Measurements from ENCODE around the gene OR2Z1.
A peak's percentile ranks its signal among the peaks of the same experiment; 100 is the strongest.

OR2Z1 gene

DNA sequence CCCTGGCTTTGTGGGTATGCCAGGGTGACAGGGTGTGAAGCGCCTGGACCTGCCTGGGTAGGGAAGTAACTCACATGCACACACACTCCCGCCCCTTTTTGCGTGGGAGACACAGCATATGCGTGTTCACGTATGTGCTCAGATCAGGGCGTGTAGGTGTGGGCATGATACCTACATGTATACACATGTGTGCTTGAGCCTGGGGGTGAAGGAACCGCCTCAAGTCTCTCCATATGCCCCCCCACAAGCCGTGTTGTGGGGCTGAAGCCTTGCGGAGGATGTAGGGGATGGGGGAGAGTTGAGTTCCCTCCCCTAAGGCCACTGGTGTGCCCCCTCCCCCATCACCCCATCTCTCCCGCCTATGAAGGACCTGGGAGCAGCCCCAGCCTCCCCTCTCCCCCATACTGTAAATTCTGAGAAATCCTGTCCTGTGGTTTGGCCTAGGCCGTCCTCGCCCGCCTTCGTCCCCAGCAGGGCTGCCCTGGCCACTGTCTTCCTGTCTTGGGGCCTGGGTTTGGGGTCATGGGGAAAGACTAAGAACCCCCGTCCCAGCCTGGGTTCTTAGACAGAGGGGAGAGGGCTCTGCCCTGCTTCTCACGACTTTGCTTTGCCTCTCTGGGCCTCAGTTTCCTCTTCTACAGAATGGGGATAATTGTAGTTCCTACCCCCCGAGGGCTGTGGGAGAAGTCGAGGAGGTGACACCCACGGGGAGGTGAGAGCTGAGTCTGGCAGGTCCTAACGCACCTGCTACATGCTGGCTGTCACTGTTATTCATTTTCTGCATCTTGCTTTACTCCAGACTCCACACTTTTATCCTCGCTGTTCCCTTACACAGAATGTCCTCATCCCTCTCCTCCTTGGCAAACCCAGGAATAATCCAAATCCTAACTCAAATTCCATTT, 37.2 kb upstream of the OR2Z1 start:
- H3K4me2 ChIP-seq (ENCODE audit: insufficient read depth, low read length, poor library complexity, severe bottlenecking), result no peak overlapping the region
- peak overlapping the region; percentile 12 for H2BK15ac ChIP-seq (ENCODE audit: low read length)
- no peaks in the 10 kb centered on the region for H3K36me3 ChIP-seq (replicated peaks in 1 of 2; ENCODE audit: control insufficient read depth in 2 of 2, insufficient read depth in 2 of 2, low read length in 2 of 2)
- no peak overlapping the region for H4K8ac ChIP-seq (ENCODE audit: low read depth, low read length)
- no peak overlapping the region for H3K27ac ChIP-seq (replicated peaks; ENCODE audit: low read length)
- H2AK5ac ChIP-seq (ENCODE audit: low read depth, low read length), result no peak overlapping the region
- H3K18ac ChIP-seq (ENCODE audit: low read length), result peak overlapping the region; percentile 59
- no peak overlapping the region for H2BK12ac ChIP-seq (ENCODE audit: low read length)
- no peak overlapping the region for H2BK120ac ChIP-seq (ENCODE audit: low read depth, low read length)
- no peaks in the 10 kb centered on the region for H3K4me1 ChIP-seq (ENCODE audit: control insufficient read depth in 2 of 2, insufficient read depth in 1 of 2, low read depth in 1 of 2, low read length in 2 of 2)
- H3K79me1 ChIP-seq (ENCODE audit: low read depth, low read length), result no peaks in the 10 kb centered on the region
- H3K9me3 ChIP-seq (replicated peaks in 1 of 2; ENCODE audit: control insufficient read depth in 2 of 2, insufficient read depth in 1 of 2, low read depth in 1 of 2, low read length in 2 of 2), result peaks cover 0 to 3% of the 10 kb centered on the region in 2 donors
- no CpG with 5 or more reads among the region's 21 CpGs for WGBS, 2 donors (ENCODE audit: extremely low coverage in 2 of 2, insufficient read length in 2 of 2, insufficient replicate concordance in 1 of 2)
- no peak overlapping the region for H3K9ac ChIP-seq (ENCODE audit: low read depth, low read length, poor library complexity)
- no peak overlapping the region for H3K4me3 ChIP-seq (ENCODE audit: low read length in 2 of 2)
- H2AFZ ChIP-seq (ENCODE audit: low read length), result no peak overlapping the region
- no peak overlapping the region for H3K23ac ChIP-seq (ENCODE audit: low read depth, low read length, poor library complexity)
- H4K91ac ChIP-seq (ENCODE audit: low read depth, low read length, poor library complexity), result no peak overlapping the region
- no peak for DNase-seq (ENCODE audit: low spot score)
- H3K27me3 ChIP-seq (ENCODE audit: control insufficient read depth in 3 of 3, insufficient read depth in 3 of 3, low read depth in 1 of 3, low read length in 3 of 3), result no peaks in the 10 kb centered on the region
- no peak overlapping the region for H2BK5ac ChIP-seq (ENCODE audit: low read length)
- H3K14ac ChIP-seq (ENCODE audit: low read length), result no peak overlapping the region
- no peak overlapping the region for H3K4ac ChIP-seq (ENCODE audit: low read length)

DNA sequence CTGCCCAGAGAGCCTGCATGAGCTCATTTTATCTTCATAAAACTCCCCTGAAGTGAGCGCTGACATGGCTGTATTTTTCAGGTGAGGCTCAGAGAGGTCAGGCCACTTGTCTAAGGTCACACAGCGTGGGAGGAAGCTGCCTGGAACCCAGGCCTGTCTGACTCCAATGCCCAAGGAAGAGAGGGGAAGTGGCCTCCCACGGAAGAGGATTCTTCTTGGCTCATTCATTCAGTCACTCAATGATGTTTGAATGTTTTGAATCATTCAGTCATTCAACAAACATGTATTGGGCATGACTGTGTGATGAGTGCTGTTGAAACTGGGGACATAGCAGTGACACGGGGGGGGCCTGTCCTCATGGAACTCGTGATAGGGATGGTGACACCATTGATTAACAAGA, 34.9 kb upstream of the OR2Z1 start:
- Histone ChIP-seq H3K4ac (ENCODE audit: low read length) (no peak overlapping the region), H3K4me1 (ENCODE audit: control insufficient read depth in 2 of 2, insufficient read depth in 1 of 2, low read depth in 1 of 2, low read length in 2 of 2) (no peaks in the 10 kb centered on the region), H3K4me2 (ENCODE audit: insufficient read depth, low read length, poor library complexity, severe bottlenecking) (no peak overlapping the region), H3K27me3 (ENCODE audit: control insufficient read depth in 3 of 3, insufficient read depth in 3 of 3, low read depth in 1 of 3, low read length in 3 of 3) (no peaks in the 10 kb centered on the region), H3K79me1 (ENCODE audit: low read depth, low read length) (no peaks in the 10 kb centered on the region), H2BK15ac (ENCODE audit: low read length) (no peak overlapping the region), H3K9me3 (replicated peaks in 1 of 2; ENCODE audit: control insufficient read depth in 2 of 2, insufficient read depth in 1 of 2, low read depth in 1 of 2, low read length in 2 of 2) (no peaks in the 10 kb centered on the region), H3K14ac (ENCODE audit: low read length) (no peak overlapping the region), H2BK12ac (ENCODE audit: low read length) (no peak overlapping the region), H2BK120ac (ENCODE audit: low read depth, low read length) (no peak overlapping the region), H3K27ac (replicated peaks; ENCODE audit: low read length) (no peak overlapping the region), H3K9ac (ENCODE audit: low read depth, low read length, poor library complexity) (no peak overlapping the region), H4K91ac (ENCODE audit: low read depth, low read length, poor library complexity) (no peak overlapping the region), H4K8ac (ENCODE audit: low read depth, low read length) (no peak overlapping the region), H2AK5ac (ENCODE audit: low read depth, low read length) (no peak overlapping the region), H2AFZ (ENCODE audit: low read length) (no peak overlapping the region), H3K18ac (ENCODE audit: low read length) (no peak overlapping the region), H3K36me3 (replicated peaks in 1 of 2; ENCODE audit: control insufficient read depth in 2 of 2, insufficient read depth in 2 of 2, low read length in 2 of 2) (no peaks in the 10 kb centered on the region), H3K4me3 (ENCODE audit: low read length in 2 of 2) (no peak overlapping the region), H3K23ac (ENCODE audit: low read depth, low read length, poor library complexity) (no peak overlapping the region), H2BK5ac (ENCODE audit: low read length) (no peak overlapping the region)
- no CpG with 5 or more reads among the region's 5 CpGs for WGBS, 2 donors (ENCODE audit: extremely low coverage in 2 of 2, insufficient read length in 2 of 2, insufficient replicate concordance in 1 of 2)
- no peak for DNase-seq (ENCODE audit: low spot score)

DNA sequence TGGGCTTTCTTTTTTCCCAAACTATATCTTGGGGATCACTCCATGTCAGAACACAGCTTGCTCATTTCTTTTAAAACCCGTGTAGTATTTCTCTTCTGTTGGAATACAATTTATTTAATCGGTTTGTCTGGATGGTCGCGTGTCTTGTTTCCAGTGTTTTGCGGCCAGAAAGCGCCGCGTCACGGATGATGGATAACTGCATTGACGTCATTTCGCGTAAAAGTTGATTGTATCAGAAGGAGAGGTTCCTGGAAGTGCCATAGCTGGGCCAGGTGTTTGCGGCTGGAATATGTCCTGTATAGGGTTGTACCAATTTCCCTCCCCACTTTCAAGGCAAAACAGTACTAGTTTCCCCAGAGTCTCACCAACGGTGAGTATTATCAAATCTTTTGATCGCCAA, 32.5 kb upstream of the OR2Z1 start:
- no peak overlapping the region for H2AK5ac ChIP-seq (ENCODE audit: low read depth, low read length)
- H2AFZ ChIP-seq (ENCODE audit: low read length), result no peak overlapping the region
- no peak overlapping the region for H3K14ac ChIP-seq (ENCODE audit: low read length)
- no peaks in the 10 kb centered on the region for H3K79me1 ChIP-seq (ENCODE audit: low read depth, low read length)
- no peak overlapping the region for H3K27ac ChIP-seq (replicated peaks; ENCODE audit: low read length)
- H3K4ac ChIP-seq (ENCODE audit: low read length), result no peak overlapping the region
- H3K36me3 ChIP-seq (replicated peaks in 1 of 2; ENCODE audit: control insufficient read depth in 2 of 2, insufficient read depth in 2 of 2, low read length in 2 of 2), result no peaks in the 10 kb centered on the region
- DNase-seq (ENCODE audit: low spot score), result no peak
- H3K4me3 ChIP-seq (ENCODE audit: low read length in 2 of 2), result no peak overlapping the region
- no peak overlapping the region for H2BK12ac ChIP-seq (ENCODE audit: low read length)
- H2BK5ac ChIP-seq (ENCODE audit: low read length), result no peak overlapping the region
- H3K9me3 ChIP-seq (replicated peaks in 1 of 2; ENCODE audit: control insufficient read depth in 2 of 2, insufficient read depth in 1 of 2, low read depth in 1 of 2, low read length in 2 of 2), result no peaks in the 10 kb centered on the region
- H3K18ac ChIP-seq (ENCODE audit: low read length), result no peak overlapping the region
- H2BK120ac ChIP-seq (ENCODE audit: low read depth, low read length), result no peak overlapping the region
- H3K27me3 ChIP-seq (ENCODE audit: control insufficient read depth in 3 of 3, insufficient read depth in 3 of 3, low read depth in 1 of 3, low read length in 3 of 3), result no peaks in the 10 kb centered on the region
- no CpG with 5 or more reads among the region's 15 CpGs for WGBS, 2 donors (ENCODE audit: extremely low coverage in 2 of 2, insufficient read length in 2 of 2, insufficient replicate concordance in 1 of 2)
- no peak overlapping the region for H4K91ac ChIP-seq (ENCODE audit: low read depth, low read length, poor library complexity)
- H3K23ac ChIP-seq (ENCODE audit: low read depth, low read length, poor library complexity), result no peak overlapping the region
- H3K4me2 ChIP-seq (ENCODE audit: insufficient read depth, low read length, poor library complexity, severe bottlenecking), result no peak overlapping the region
- H4K8ac ChIP-seq (ENCODE audit: low read depth, low read length), result no peak overlapping the region
- no peak overlapping the region for H2BK15ac ChIP-seq (ENCODE audit: low read length)
- no peak overlapping the region for H3K9ac ChIP-seq (ENCODE audit: low read depth, low read length, poor library complexity)
- no peaks in the 10 kb centered on the region for H3K4me1 ChIP-seq (ENCODE audit: control insufficient read depth in 2 of 2, insufficient read depth in 1 of 2, low read depth in 1 of 2, low read length in 2 of 2)

DNA sequence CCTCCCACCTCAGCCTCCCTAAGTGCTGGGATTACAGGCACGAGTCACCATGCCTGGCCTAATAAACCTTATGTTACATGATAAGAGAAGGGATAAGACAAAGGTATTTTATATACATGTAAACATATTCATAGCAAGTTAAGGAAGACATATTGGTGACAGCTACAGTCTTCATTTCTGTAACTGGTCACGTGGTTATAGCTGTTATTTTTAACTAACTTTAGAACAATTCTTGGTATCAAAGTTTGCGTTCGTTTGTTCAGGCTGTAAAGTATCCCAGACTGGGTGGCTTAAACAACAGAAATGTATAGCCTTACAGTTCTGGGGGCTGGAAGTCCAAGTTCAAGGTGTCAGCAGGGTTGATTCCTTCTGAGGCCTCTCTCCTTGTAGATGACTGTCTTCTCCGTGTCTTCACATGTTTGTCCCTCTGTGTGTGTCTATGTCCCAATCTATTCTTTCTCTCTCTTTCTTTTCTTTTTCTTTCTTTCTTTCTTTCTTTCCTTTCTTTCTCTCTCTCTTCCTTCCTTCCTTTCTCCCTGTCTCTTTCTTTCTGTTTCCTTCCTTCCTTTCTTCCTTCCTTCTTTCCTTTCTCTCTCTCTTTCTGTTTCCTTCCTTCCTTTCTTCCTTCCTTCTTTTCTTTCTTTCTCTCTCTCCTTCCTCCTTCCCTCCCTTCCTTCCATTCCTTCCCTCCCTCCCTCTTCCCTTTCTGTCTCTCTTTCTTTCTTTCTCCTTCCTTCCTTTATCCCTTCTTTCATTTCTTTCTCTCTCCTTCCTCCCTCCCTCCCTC, 30.5 kb upstream of the OR2Z1 start:
- Histone ChIP-seq H2BK15ac (ENCODE audit: low read length) (no peak overlapping the region), H4K91ac (ENCODE audit: low read depth, low read length, poor library complexity) (no peak overlapping the region), H2BK12ac (ENCODE audit: low read length) (no peak overlapping the region), H2AK5ac (ENCODE audit: low read depth, low read length) (no peak overlapping the region), H3K9ac (ENCODE audit: low read depth, low read length, poor library complexity) (no peak overlapping the region), H3K79me1 (ENCODE audit: low read depth, low read length) (peaks cover 2% of the 10 kb centered on the region), H3K9me3 (replicated peaks in 1 of 2; ENCODE audit: control insufficient read depth in 2 of 2, insufficient read depth in 1 of 2, low read depth in 1 of 2, low read length in 2 of 2) (no peaks in the 10 kb centered on the region), H3K27ac (replicated peaks; ENCODE audit: low read length) (no peak overlapping the region), H2BK5ac (ENCODE audit: low read length) (no peak overlapping the region), H3K4me2 (ENCODE audit: insufficient read depth, low read length, poor library complexity, severe bottlenecking) (no peak overlapping the region), H3K14ac (ENCODE audit: low read length) (no peak overlapping the region), H3K4me3 (ENCODE audit: low read length in 2 of 2) (no peak overlapping the region), H3K36me3 (replicated peaks in 1 of 2; ENCODE audit: control insufficient read depth in 2 of 2, insufficient read depth in 2 of 2, low read length in 2 of 2) (no peaks in the 10 kb centered on the region), H3K4ac (ENCODE audit: low read length) (no peak overlapping the region), H3K27me3 (ENCODE audit: control insufficient read depth in 3 of 3, insufficient read depth in 3 of 3, low read depth in 1 of 3, low read length in 3 of 3) (no peaks in the 10 kb centered on the region), H3K4me1 (ENCODE audit: control insufficient read depth in 2 of 2, insufficient read depth in 1 of 2, low read depth in 1 of 2, low read length in 2 of 2) (no peaks in the 10 kb centered on the region), H2AFZ (ENCODE audit: low read length) (no peak overlapping the region), H4K8ac (ENCODE audit: low read depth, low read length) (no peak overlapping the region), H3K18ac (ENCODE audit: low read length) (no peak overlapping the region), H2BK120ac (ENCODE audit: low read depth, low read length) (no peak overlapping the region), H3K23ac (ENCODE audit: low read depth, low read length, poor library complexity) (no peak overlapping the region)
- DNase-seq (ENCODE audit: low spot score), result no peak
- WGBS, 2 donors (ENCODE audit: extremely low coverage in 2 of 2, insufficient read length in 2 of 2, insufficient replicate concordance in 1 of 2), result no CpG with 5 or more reads among the region's 5 CpGs

Measured in neuronal stem cell (in vitro differentiated cells).